ENCODE results near the gene FCHO1. TPM values are rescaled to one million over a fixed set of nuclear protein-coding genes. Genes with fewer than 3 reads are reported as not detected.

Gene FCHO1
- total RNA-seq, 4 donors from 2014 or later = 0.60 to 26.9 (median 3.8) TPM

DNA sequence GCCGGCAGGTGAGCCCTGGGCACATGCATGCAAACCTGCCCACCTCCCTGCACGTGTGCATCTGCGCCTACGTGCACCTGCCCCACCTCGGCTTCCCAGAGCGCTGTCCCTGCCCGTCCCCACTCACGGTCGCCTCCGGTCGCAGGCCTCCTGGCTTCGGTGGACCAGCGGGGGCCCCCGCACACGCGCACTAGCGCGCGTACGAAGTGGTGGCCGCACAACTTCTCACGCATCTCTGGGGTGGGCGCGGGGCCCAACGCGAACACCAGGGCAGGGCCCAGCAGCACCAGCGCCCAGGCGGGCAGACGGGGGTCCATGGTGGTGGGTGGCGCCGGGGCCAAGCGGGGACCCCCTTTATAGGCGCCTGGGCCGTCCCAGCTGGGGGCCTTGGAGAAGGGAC lies 69.9 kb downstream of the FCHO1 start, which contains the start of gene INSL3:
Gene INSL3, minus strand, starts transcription at position 330 of the 400 bp plus-strand sequence. Its CDS starts 13 bp downstream, at position 317.
- no peak for DNase-seq
- Histone ChIP-seq H3K27me3 (no peaks in the 10 kb centered on the region), H3K27ac (no peak within 1 kb of the TSS), H3K36me3 (no peaks in the 10 kb centered on the region), H3K4me3 (no peak within 1 kb of the TSS), H3K4me1 (no peaks in the 10 kb centered on the region), H3K9me3 (no peaks in the 10 kb centered on the region)
- intact Hi-C loops (cut with DNase I; ENCODE audit: low total_unique reads) (no loop called here), in situ Hi-C loops (cut with MboI; ENCODE audit: low pct_ligation_motif_present in 1 of 4, low pct_unique_long_range_greater_than_20kb in 1 of 4, low sequenced_read_pairs in 3 of 4) (no loop called here)
- TF ChIP-seq EP300 (IDR thresholded peaks at IDR 0.05; ENCODE audit: low read depth) = no peak
- no peak for TF ChIP-seq POLR2A (IDR thresholded peaks at IDR 0.05)
- TF ChIP-seq, protein P1, sequence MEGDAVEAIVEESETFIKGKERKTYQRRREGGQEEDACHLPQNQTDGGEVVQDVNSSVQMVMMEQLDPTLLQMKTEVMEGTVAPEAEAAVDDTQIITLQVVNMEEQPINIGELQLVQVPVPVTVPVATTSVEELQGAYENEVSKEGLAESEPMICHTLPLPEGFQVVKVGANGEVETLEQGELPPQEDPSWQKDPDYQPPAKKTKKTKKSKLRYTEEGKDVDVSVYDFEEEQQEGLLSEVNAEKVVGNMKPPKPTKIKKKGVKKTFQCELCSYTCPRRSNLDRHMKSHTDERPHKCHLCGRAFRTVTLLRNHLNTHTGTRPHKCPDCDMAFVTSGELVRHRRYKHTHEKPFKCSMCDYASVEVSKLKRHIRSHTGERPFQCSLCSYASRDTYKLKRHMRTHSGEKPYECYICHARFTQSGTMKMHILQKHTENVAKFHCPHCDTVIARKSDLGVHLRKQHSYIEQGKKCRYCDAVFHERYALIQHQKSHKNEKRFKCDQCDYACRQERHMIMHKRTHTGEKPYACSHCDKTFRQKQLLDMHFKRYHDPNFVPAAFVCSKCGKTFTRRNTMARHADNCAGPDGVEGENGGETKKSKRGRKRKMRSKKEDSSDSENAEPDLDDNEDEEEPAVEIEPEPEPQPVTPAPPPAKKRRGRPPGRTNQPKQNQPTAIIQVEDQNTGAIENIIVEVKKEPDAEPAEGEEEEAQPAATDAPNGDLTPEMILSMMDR (IDR thresholded peaks at IDR 0.05) = no peak
- TF ChIP-seq POLR2AphosphoS5 (IDR thresholded peaks at IDR 0.05) = no peak
- 79% methylated on average over 34 of the region's 34 CpGs; no CpG with 5 or more reads in 1 of the 2 donors for WGBS, 2 donors (ENCODE audit: low coverage in 1 of 2)

DNA sequence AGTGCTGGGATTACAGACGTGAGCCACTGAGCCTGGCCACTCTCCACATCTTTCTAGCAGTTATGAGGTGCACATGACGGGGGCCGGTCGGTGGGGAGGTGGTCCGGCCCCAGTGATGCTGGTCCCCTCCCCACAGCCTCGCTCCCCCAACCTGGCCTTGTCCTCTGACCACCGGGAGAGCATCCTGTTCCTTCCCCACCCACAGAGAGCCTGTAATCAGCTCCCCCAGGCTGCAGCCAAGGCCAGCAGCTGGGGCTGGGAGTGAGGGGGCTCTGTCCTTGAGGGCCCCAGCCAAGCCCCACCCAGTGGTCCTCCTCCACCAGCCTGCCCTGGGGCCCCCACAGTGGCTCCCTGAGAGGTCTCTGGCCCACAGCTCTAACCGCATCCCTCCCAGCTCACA lies 73.1 kb downstream of the FCHO1 start:
- TF ChIP-seq, protein P1 (IDR thresholded peaks at IDR 0.05) = no peak
- no peak for TF ChIP-seq POLR2AphosphoS5 (IDR thresholded peaks at IDR 0.05)
- no peak for TF ChIP-seq EP300 (IDR thresholded peaks at IDR 0.05; ENCODE audit: low read depth)
- no peak for TF ChIP-seq POLR2A (IDR thresholded peaks at IDR 0.05)

DNA sequence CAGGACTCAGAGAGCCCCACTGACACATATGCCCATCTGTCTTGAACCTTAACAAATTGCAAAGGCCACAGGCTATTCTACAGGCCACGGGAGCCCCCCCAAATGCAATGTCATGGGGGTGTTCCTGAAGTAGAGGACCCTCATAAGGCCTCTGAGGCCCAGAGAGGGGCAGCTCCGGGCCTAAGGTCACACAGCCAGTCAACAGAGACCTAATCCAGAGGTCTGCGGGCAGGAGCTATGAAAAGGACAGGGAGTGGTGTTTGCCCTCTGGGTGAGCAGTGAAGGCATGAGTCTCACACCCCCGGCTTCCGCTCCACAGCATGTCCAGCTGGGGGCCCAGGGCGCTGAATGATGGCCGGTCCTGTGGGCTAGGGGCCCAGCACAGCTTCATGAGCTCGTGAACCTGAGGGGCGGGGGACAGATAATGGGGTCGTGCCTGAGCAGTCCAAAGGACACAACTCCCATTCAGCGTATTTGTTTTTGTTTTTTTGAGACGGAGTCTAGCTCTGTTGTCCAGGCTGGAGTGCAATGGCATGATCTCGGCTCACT lies 75.3 kb downstream of the FCHO1 start:
- Histone ChIP-seq H3K27me3 (peaks cover 15% of the 10 kb centered on the region), H3K27ac (no peak overlapping the region), H3K4me3 (no peak overlapping the region), H3K36me3 (no peaks in the 10 kb centered on the region), H3K4me1 (peaks cover 0 to 16% (median 5%) of the 10 kb centered on the region in 4 donors), H3K9me3 (no peaks in the 10 kb centered on the region)
- 88 to 100% methylated on average over 1 to 13 of the region's 13 CpGs for WGBS, 2 donors (ENCODE audit: low coverage in 1 of 2)
- DNase-seq = no peak
- TF ChIP-seq POLR2AphosphoS5 (IDR thresholded peaks at IDR 0.05) (no peak), POLR2A (IDR thresholded peaks at IDR 0.05) (no peak), EP300 (IDR thresholded peaks at IDR 0.05; ENCODE audit: low read depth) (no peak)
- TF ChIP-seq, protein P1 (IDR thresholded peaks at IDR 0.05) = no peak
- intact Hi-C loops (cut with DNase I; ENCODE audit: low total_unique reads) (no loop called here), in situ Hi-C loops (cut with MboI; ENCODE audit: low pct_ligation_motif_present in 1 of 4, low pct_unique_long_range_greater_than_20kb in 1 of 4, low sequenced_read_pairs in 3 of 4) (no loop called here)

More for the DNA sequence above, 73.1 kb downstream of the FCHO1 start:
- no peaks in the 10 kb centered on the region for H3K4me1 ChIP-seq
- in situ Hi-C loops (cut with MboI; ENCODE audit: low pct_ligation_motif_present in 1 of 4, low pct_unique_long_range_greater_than_20kb in 1 of 4, low sequenced_read_pairs in 3 of 4) = no loop called here
- 33 to 75% methylated on average over 1 to 7 of the region's 8 CpGs for WGBS, 2 donors (ENCODE audit: low coverage in 1 of 2)
- no peaks in the 10 kb centered on the region for H3K27me3 ChIP-seq
- no peak overlapping the region for H3K4me3 ChIP-seq
- no peak for DNase-seq
- intact Hi-C loops (cut with DNase I; ENCODE audit: low total_unique reads) = no loop called here
- H3K36me3 ChIP-seq = no peaks in the 10 kb centered on the region
- no peak overlapping the region for H3K27ac ChIP-seq
- no peaks in the 10 kb centered on the region for H3K9me3 ChIP-seq

DNA sequence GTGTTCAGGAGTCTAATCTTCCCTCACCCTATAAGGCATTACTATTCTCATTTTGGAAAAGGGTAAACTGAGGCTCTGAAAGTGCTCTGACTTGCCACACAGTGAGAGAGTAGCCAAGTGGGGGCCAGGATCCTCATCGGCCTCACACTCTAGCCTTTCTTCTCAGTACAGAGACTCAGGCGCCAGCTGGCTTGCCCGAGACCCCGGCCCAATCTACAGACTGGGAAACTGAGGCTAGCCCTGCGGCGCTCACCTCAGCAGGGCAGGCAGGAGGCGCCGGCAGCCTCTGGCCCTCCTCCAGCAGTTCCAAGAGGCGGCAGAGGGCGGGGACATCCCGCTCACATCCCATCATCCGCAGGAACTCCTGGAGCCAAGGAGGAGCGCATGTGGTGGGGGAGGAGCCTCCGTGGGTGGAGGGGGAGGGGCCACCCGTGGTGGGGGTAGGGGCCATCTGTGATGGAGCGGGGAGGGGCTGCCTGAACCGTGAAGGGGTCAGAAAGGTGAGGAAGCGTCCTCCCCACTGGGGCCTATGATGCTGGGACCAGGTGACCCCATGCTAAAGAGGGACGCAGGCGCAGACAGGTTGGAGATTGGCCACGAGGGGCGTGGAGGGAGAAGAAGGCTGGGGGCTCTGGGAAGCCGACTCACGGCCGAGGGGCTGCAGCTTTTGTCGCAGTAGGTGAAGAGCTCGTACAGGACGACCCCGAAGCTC lies 78.7 kb downstream of the FCHO1 start:
- no peaks in the 10 kb centered on the region for H3K36me3 ChIP-seq
- in situ Hi-C loops (cut with MboI; ENCODE audit: low pct_ligation_motif_present in 1 of 4, low pct_unique_long_range_greater_than_20kb in 1 of 4, low sequenced_read_pairs in 3 of 4) (no loop called here), intact Hi-C loops (cut with DNase I; ENCODE audit: low total_unique reads) (no loop called here)
- peaks cover 28% of the 10 kb centered on the region for H3K27me3 ChIP-seq
- H3K4me3 ChIP-seq = peak overlapping the region in 1 of 4 donors; percentile 17
- peak overlapping the region in 1 of 4 donors; percentile 21 for H3K27ac ChIP-seq
- peak; percentile 33 for DNase-seq
- H3K9me3 ChIP-seq = no peaks in the 10 kb centered on the region
- peaks cover 0 to 16% (median 5%) of the 10 kb centered on the region in 4 donors for H3K4me1 ChIP-seq
- TF ChIP-seq EP300 (IDR thresholded peaks at IDR 0.05; ENCODE audit: low read depth) = no peak
- no peak for TF ChIP-seq POLR2AphosphoS5 (IDR thresholded peaks at IDR 0.05)
- TF ChIP-seq POLR2A (IDR thresholded peaks at IDR 0.05) = no peak
- TF ChIP-seq, protein P1 (IDR thresholded peaks at IDR 0.05) = no peak
- WGBS, 2 donors (ENCODE audit: low coverage in 1 of 2) = 34% methylated on average over 29 of the region's 29 CpGs; no CpG with 5 or more reads in 1 of the 2 donors

Data from transverse colon (tissue), 4 donors.